ENCODE data around the gene SLC47A1.

- TF ChIP-seq POLR2A (IDR thresholded peaks at IDR 0.05) (no peak), CTCF (IDR thresholded peaks at IDR 0.05) (no peak)
These were observed 22.8 kb upstream of the SLC47A1 start for GRCh38 chr17:19510903-19511302.
